A549 treated with Mapracorat at 1 μM for 4 hours (cell line): Measurements from ENCODE around the gene FBXL15. TPM values are rescaled to one million over a fixed set of nuclear protein-coding genes. Genes with fewer than 3 reads are reported as not detected.

ENCODE experiments used
- total RNA-seq: library from RNA; stranded (reverse); fragments of 200-300 nt; extraction: Qiagen RNA extraction; gene quantifications from 5 replicates; pipeline ENCODE4 v1.2.3, GENCODE V29; 2022

Gene FBXL15, protein sequence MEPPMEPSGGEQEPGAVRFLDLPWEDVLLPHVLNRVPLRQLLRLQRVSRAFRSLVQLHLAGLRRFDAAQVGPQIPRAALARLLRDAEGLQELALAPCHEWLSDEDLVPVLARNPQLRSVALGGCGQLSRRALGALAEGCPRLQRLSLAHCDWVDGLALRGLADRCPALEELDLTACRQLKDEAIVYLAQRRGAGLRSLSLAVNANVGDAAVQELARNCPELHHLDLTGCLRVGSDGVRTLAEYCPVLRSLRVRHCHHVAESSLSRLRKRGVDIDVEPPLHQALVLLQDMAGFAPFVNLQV
- 5.6 to 11.2 TPM (median 9.9 TPM) in 5 replicates for total RNA-seq

DNA sequence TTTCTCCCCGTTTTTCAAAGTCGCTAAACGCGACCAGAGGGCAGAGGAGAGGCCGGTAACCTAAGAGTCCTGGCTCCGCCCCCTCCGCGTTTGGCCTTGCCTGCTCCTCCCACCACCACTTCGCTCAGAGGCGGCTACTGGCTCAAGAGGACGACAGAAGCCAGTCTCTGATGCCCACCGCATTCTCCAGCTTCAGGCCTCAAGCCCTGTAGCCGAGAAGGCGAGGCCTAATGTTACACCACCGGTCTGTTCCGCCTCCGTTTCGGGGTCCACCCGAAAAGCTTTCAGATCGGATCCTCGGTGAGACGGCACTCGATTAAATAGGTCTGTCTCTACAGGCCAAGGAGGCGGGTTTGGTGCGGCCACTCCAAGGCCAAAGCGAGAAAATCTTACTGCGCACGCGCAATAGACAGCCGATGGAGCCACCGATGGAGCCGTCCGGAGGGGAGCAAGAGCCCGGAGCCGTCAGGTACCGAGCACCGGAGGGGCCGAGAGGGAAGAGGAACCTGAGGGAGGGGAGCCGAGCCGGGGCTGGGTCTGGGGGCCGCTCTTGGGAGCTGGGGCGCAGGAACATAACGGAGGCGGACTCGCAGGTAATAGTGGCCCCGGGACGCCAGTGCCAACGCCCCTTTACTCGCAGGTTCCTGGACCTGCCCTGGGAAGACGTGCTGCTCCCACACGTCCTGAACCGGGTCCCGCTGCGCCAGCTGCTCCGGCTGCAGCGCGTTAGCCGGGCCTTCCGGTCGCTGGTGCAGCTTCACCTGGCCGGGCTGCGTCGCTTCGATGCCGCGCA is at the start of gene FBXL15:
FBXL15 (plus strand) TSS at position 123 of the 793 bp plus-strand sequence; CDS start at position 417, 294 bp downstream.

DNA sequence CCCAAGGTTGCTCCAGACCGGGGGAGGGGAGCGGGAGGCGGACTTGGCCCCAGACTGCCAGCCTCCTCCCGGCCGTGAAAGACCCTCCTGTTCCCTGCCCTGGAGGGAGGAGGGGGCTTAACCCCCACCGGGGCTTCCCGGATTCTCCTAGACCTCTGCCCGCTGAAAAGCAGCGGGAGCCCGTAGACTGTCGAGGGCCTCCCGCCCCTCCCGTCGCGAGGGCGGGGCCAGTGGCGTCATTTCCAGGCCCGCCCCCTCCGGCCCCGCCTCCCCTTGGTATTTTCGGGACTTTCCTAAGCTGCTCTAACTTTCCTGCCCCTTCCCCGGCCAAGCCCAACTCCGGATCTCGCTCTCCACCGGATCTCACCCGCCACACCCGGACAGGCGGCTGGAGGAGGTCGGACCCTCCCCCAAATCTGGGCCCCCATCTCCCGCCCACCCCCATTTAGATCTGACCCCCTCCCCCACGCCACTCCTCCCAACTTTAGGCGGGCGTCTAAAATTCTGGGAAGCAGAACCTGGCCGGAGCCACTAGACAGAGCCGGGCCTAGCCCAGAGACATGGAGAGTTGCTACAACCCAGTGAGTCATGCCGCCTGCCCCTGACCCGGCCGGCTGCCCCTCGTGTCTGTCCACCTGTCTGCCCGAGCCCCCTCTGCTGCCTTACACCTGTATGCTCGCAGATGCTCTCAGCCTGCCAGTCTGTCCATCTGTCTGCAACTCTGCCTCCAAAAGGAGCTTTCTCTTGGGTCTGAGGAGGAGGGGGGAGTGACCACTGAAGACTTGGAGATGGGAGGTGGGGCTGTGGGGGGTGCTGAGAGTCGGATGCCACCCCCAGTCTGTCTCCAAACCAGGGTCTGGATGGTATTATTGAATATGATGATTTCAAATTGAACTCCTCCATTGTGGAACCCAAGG is 25.0 kb upstream of the FBXL15 start, which contains the start of gene NFKB2:
NFKB2 (plus strand) TSS at position 306 of the 917 bp plus-strand sequence; CDS start at position 561, 255 bp downstream.

DNA sequence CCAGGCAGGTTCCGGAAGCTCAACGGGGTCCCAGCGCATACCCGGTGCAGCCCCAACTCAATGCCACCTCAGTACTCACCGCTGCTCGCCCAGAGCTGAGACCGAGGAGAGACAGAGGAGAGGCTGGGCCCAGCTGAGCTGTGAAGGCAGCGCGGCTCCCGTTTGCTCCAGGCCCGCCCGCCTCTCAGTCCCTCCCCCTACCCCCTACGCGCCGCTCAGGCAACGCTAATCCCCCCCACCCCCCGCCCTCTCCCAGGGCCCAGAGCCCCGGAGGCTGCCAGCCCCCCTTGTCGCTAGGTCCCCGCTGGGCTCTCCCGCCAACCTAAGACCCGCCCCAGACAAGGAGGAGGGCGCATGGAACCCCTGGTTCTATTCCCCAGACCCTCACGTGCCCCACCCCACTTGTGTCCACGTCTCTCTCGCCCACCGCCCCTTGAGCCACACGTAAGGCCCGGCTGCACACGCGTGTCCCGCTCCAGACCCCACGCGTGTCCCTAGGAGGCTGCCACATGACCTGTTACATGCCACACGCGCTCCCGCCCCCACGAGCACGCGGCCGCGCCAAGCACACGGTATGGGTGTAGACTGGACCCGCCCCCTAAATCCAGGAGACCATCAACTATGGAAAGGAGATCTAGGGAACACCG is 1.9 kb upstream of the FBXL15 start, which contains the start of gene PSD:
PSD (minus strand) TSS at position 164 of the 647 bp plus-strand sequence. CDS start 1,747 bp downstream, outside the sequence.

DNA sequence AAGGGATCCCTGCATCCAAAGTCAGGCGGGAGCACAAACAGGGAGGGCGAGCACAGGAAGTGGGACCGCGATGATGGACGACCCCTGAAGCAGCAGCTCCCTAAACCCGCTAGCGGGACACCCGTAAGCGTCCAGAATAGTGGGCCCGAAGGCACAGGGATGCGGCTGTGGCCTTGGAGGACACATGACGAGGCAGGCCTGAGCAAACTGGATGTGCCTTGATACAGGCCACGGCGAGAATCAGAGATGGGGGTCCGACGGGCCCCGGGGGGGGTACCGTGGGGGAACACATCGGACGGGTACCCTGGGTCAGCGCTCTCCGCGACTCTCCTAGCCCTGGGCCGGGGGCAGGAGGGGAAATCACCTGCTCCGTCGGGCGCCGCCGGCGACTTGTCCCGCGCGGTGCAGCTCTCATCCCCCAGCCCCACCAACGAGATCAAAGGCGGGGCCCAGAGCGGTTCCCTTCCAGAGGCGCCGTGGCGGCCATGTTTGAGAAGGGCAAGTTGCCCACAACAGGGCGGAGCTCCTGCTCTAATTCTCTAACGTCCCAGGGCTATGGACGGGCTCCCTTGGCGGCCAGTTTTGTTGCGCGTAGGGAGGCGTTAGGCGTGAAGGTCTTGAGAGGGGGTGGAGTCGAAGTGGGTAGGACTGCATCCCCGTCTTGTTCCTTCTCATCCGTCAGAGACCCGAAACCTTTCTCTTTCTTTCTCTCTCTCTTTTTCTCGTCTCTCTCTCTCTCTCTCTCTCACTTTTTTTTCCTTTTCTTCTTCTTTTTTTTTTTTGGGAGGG is 11.7 kb downstream of the FBXL15 start, which contains the start of gene CUEDC2:
CUEDC2 (minus strand) TSS at position 413 of the 789 bp plus-strand sequence. CDS start 7,386 bp downstream, outside the sequence.

DNA sequence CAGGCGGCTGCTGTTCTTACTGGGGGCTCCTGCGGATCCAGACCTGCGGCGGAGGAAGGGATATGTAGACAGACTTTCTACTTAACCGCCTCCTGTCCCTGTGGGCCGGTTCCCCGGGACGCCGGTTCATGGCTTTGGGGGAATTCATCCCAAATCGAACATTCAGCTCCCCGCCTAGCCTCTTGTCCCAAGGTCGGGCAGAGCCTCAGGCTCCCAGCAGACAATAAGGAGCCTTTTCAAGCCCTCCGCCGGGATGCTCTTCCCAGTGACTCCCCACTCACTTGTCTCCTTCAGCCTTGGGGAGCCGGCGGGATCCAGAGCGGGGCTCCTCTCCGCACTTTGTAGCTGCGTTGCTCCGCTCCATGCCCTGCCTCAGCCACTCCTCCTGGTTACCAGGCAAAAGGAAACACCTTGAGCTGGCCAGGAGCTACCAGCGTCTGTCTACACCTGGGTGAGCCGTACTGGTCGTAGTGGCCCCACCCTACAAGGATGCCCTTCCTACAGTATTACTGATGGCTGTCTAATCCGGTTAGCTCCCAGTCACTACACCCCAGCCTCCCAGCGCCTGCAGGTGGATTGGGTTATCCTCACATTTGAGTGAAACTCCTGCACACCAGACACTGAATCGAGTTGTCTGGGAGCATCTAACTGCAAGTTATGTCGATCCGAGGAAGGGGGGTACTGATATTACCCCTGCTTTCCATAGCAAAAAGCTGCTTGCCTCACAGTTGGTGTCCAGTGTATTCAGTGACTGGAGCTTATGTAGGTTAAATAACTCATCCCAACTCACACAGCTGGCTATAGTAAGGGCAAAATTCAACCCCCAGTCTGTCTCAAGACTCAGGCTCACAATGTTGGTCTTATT is 30.7 kb downstream of the FBXL15 start, which contains the start of gene C10orf95:
C10orf95 (minus strand) TSS at position 439 of the 865 bp plus-strand sequence. CDS start 450 bp downstream, outside the sequence.

Other genes starting within 250 kb of the FBXL15 start
- 0.22 to 0.53 TPM (median 0.26 TPM) in 5 replicates for gene ELOVL3, start 194.5 kb upstream of the FBXL15 start, total RNA-seq
- gene PITX3, start 179.3 kb upstream of the FBXL15 start, total RNA-seq = 0.41 to 1.2 TPM (median 0.69 TPM) in 5 replicates
- 20.4 to 25.5 TPM (median 24.0 TPM) in 5 replicates for gene GBF1, start 175.3 kb upstream of the FBXL15 start, total RNA-seq
- 41.3 to 66.7 TPM (median 53.7 TPM) in 5 replicates for gene NFKB2, start 25.1 kb upstream of the FBXL15 start, total RNA-seq
- gene PSD, start 2.1 kb upstream of the FBXL15 start, total RNA-seq = 0.20 to 0.53 TPM (median 0.31 TPM) in 5 replicates
- gene CUEDC2, start 11.7 kb downstream of the FBXL15 start, total RNA-seq = 61.2 to 70.8 TPM (median 65.6 TPM) in 5 replicates
- gene C10orf95, start 30.7 kb downstream of the FBXL15 start, total RNA-seq = 0.08 to 0.19 TPM (median 0.12 TPM) in 4 of 5 replicates, not detected in the other
- gene ACTR1A, start 81.9 kb downstream of the FBXL15 start, total RNA-seq = 82.6 to 93.3 TPM (median 92.4 TPM) in 5 replicates
- gene SUFU, start 83.1 kb downstream of the FBXL15 start, total RNA-seq = 5.4 to 7.4 TPM (median 6.5 TPM) in 5 replicates
- 44.2 to 49.0 TPM (median 47.5 TPM) in 5 replicates for gene TRIM8, start 223.6 kb downstream of the FBXL15 start, total RNA-seq